ENCODE data around the gene FILIP1L. TPM values are rescaled to one million over a fixed set of nuclear protein-coding genes. Genes with fewer than 3 reads are reported as not detected.

FILIP1L gene
- total RNA-seq, 2 experiments from 2014 or later = not detected

DNA sequence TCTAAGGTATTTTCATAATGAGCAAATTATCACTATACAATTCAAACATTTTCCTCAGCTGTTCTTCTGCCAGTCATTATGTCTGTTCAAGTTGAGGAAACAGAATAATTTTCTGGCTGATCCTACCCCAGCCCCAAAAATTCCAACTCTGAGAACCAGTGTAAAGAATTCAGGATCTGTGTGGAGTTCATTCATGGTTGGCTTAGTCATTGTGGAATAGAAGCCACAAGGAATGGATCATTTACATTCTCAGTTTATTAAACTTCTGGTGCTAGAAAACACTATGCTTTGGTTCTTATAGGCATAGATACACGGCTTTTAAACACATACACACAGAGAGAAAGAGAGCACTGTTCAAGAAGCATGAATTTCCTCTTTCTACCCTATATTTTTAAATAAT is 162.0 kb downstream of the FILIP1L start:
- Histone ChIP-seq H2AFZ (ENCODE audit: low read length) (no peak overlapping the region), H3K36me3 (ENCODE audit: insufficient read depth, low read length) (no peaks in the 10 kb centered on the region), H3K9me3 (ENCODE audit: low read length) (no peaks in the 10 kb centered on the region), H3K27ac (ENCODE audit: low read depth, low read length, poor library complexity, severe bottlenecking) (no peak overlapping the region), H3K4me1 (ENCODE audit: insufficient read depth, low read length, poor library complexity, severe bottlenecking) (no peaks in the 10 kb centered on the region), H3K79me2 (ENCODE audit: insufficient read depth, low read depth, low read length) (no peaks in the 10 kb centered on the region), H3K9me2 (ENCODE audit: insufficient read depth, low read length) (no peaks in the 10 kb centered on the region), H4K20me1 (ENCODE audit: insufficient read depth, low read length) (no peaks in the 10 kb centered on the region), H3K4me2 (ENCODE audit: low read length) (no peak overlapping the region), H3K4me3 (ENCODE audit: low read depth, low read length, poor library complexity, severe bottlenecking) (no peak overlapping the region)
- TF ChIP-seq EZH2phosphoT487 (IDR thresholded peaks at IDR 0.05; ENCODE audit: borderline replicate concordance, low read depth, low read length) = no peak
- TF ChIP-seq, protein P1, sequence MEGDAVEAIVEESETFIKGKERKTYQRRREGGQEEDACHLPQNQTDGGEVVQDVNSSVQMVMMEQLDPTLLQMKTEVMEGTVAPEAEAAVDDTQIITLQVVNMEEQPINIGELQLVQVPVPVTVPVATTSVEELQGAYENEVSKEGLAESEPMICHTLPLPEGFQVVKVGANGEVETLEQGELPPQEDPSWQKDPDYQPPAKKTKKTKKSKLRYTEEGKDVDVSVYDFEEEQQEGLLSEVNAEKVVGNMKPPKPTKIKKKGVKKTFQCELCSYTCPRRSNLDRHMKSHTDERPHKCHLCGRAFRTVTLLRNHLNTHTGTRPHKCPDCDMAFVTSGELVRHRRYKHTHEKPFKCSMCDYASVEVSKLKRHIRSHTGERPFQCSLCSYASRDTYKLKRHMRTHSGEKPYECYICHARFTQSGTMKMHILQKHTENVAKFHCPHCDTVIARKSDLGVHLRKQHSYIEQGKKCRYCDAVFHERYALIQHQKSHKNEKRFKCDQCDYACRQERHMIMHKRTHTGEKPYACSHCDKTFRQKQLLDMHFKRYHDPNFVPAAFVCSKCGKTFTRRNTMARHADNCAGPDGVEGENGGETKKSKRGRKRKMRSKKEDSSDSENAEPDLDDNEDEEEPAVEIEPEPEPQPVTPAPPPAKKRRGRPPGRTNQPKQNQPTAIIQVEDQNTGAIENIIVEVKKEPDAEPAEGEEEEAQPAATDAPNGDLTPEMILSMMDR (conservative IDR thresholded peaks at IDR 0.05; ENCODE audit: low read length) = no peak
- DNase-seq (ENCODE audit: low spot score) = no peak
- POLR2A ChIA-PET = interaction anchor here (0.5 kb wide), 1 partner anchor 25 kb away, joined by 3 read pairs; no protein-coding TSS in a partner anchor
- CTCF ChIA-PET (ENCODE audit: unreplicated experiment) = no interaction called here
- intact Hi-C loops (cut with micrococcal nuclease; ENCODE audit: unreplicated experiment) = no loop called here
- no TSS peak for BruUV-seq (replicated peaks)

DNA sequence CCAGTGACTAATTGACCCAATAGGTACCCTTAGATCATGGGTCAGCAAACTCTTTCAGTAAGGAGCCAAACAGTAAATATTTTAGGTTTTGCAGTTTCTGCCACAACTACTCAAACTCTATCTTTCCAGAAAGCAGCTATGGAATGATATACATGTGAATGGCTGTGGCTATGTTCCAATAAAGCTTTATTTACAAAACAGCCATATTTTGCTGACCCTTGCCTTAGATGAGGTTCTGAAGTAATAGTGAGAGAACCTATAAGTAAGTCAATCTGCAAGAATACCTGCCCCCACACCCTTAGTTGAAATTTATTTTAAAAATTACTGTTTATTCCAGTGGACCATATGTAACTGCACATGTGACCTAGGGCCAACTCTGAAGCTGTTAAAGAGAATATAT is 162.6 kb downstream of the FILIP1L start:
- POLR2A ChIA-PET = interaction anchor here (0.5 to 0.6 kb wide), 2 partner anchors 119 to 500 kb away, joined by 3 to 4 read pairs; no protein-coding TSS in a partner anchor
- BruUV-seq (replicated peaks) = no TSS peak

DNA sequence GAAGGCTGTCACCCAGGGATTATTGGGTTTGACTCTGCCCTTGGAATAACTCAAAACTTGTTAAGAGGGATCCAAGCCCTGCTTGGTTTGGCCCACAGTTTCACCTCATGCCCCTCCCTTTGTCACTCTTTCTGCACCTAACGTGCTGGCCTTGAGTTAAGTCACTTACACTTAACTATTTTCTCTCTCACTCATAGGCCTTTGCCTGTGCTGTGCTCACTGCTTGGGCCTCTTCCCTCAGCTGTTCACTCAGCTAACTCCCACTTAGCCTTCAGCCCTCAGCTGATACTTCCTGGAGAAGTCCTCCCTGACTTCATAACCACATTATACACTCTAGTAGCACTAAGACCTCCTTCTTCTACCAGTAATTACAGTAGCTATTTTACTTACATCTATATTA is 163.4 kb downstream of the FILIP1L start:
- Histone ChIP-seq H3K79me2 (ENCODE audit: insufficient read depth, low read depth, low read length) (no peaks in the 10 kb centered on the region), H3K4me2 (ENCODE audit: low read length) (no peak overlapping the region), H3K36me3 (ENCODE audit: insufficient read depth, low read length) (no peaks in the 10 kb centered on the region), H3K4me1 (ENCODE audit: insufficient read depth, low read length, poor library complexity, severe bottlenecking) (no peaks in the 10 kb centered on the region), H3K9me3 (ENCODE audit: low read length) (no peaks in the 10 kb centered on the region), H2AFZ (ENCODE audit: low read length) (no peak overlapping the region), H3K9me2 (ENCODE audit: insufficient read depth, low read length) (no peaks in the 10 kb centered on the region), H4K20me1 (ENCODE audit: insufficient read depth, low read length) (no peaks in the 10 kb centered on the region), H3K4me3 (ENCODE audit: low read depth, low read length, poor library complexity, severe bottlenecking) (no peak overlapping the region), H3K27ac (ENCODE audit: low read depth, low read length, poor library complexity, severe bottlenecking) (no peak overlapping the region)
- ChIA-PET POLR2A (interaction anchor here (0.5 to 1.2 kb wide), 3 partner anchors 27 to 471 kb away, joined by 3 to 4 read pairs (median 3); no protein-coding TSS in a partner anchor), CTCF (ENCODE audit: unreplicated experiment) (no interaction called here)
- no peak for DNase-seq (ENCODE audit: low spot score)
- intact Hi-C loops (cut with micrococcal nuclease; ENCODE audit: unreplicated experiment) = no loop called here
- TF ChIP-seq, protein P1 (conservative IDR thresholded peaks at IDR 0.05; ENCODE audit: low read length) = no peak
- TF ChIP-seq EZH2phosphoT487 (IDR thresholded peaks at IDR 0.05; ENCODE audit: borderline replicate concordance, low read depth, low read length) = no peak
- BruUV-seq (replicated peaks) = no TSS peak

More for the DNA sequence above, 162.6 kb downstream of the FILIP1L start:
- Histone ChIP-seq H3K27ac (ENCODE audit: low read depth, low read length, poor library complexity, severe bottlenecking) (no peak overlapping the region), H3K9me3 (ENCODE audit: low read length) (no peaks in the 10 kb centered on the region), H3K9me2 (ENCODE audit: insufficient read depth, low read length) (no peaks in the 10 kb centered on the region), H3K4me2 (ENCODE audit: low read length) (no peak overlapping the region), H3K36me3 (ENCODE audit: insufficient read depth, low read length) (no peaks in the 10 kb centered on the region), H4K20me1 (ENCODE audit: insufficient read depth, low read length) (no peaks in the 10 kb centered on the region), H2AFZ (ENCODE audit: low read length) (no peak overlapping the region), H3K79me2 (ENCODE audit: insufficient read depth, low read depth, low read length) (no peaks in the 10 kb centered on the region), H3K4me3 (ENCODE audit: low read depth, low read length, poor library complexity, severe bottlenecking) (no peak overlapping the region), H3K4me1 (ENCODE audit: insufficient read depth, low read length, poor library complexity, severe bottlenecking) (no peaks in the 10 kb centered on the region)
- no peak for DNase-seq (ENCODE audit: low spot score)
- intact Hi-C loops (cut with micrococcal nuclease; ENCODE audit: unreplicated experiment) = no loop called here
- CTCF ChIA-PET (ENCODE audit: unreplicated experiment) = no interaction called here
- no peak for TF ChIP-seq EZH2phosphoT487 (IDR thresholded peaks at IDR 0.05; ENCODE audit: borderline replicate concordance, low read depth, low read length)
- TF ChIP-seq, protein P1 (conservative IDR thresholded peaks at IDR 0.05; ENCODE audit: low read length) = no peak
